Measurements from ENCODE around the gene SHC1. TPM values are rescaled to one million over a fixed set of nuclear protein-coding genes. Genes with fewer than 3 reads are reported as not detected.
A peak's percentile ranks its signal among the peaks of the same experiment; 100 is the strongest.

The SHC1 gene, protein sequence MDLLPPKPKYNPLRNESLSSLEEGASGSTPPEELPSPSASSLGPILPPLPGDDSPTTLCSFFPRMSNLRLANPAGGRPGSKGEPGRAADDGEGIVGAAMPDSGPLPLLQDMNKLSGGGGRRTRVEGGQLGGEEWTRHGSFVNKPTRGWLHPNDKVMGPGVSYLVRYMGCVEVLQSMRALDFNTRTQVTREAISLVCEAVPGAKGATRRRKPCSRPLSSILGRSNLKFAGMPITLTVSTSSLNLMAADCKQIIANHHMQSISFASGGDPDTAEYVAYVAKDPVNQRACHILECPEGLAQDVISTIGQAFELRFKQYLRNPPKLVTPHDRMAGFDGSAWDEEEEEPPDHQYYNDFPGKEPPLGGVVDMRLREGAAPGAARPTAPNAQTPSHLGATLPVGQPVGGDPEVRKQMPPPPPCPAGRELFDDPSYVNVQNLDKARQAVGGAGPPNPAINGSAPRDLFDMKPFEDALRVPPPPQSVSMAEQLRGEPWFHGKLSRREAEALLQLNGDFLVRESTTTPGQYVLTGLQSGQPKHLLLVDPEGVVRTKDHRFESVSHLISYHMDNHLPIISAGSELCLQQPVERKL
- total RNA-seq, result 100 to 1,000 TPM in 1 of 4 donors, 10 to 100 TPM in 3; 69.1 to 104 (median 90.2) TPM

GRCh38 chr1:154970631-154971340, at the start of gene SHC1:
TSS of gene SHC1 (minus strand) at chr1:154970747. CDS start at chr1:154970526, 221 bp downstream.
- H3K9me3 ChIP-seq, result no peaks in the 10 kb centered on the region
- H3K27me3 ChIP-seq, result no peaks in the 10 kb centered on the region
- peak; percentile 69 for ATAC-seq
- peaks cover 2 to 70% (median 34%) of the 10 kb centered on the region in 3 donors for H3K4me1 ChIP-seq
- peak within 1 kb of the TSS; percentile 32 to 55 for H3K4me3 ChIP-seq
- WGBS, 2 donors (ENCODE audit: low coverage in 1 of 2), result 0 to 3% methylated on average over 5 to 9 of the region's 15 CpGs
- H3K36me3 ChIP-seq, result peaks cover 0 to 31% of the 10 kb centered on the region in 2 donors
- TF ChIP-seq CTCF (IDR thresholded peaks at IDR 0.05) (peak in 1 of 4 experiments; percentile 9), POLR2A (IDR thresholded peaks at IDR 0.05) (peak; percentile 76 to 89), EP300 (IDR thresholded peaks at IDR 0.05) (no peak), POLR2AphosphoS5 (IDR thresholded peaks at IDR 0.05) (peak; percentile 97)
- peak within 1 kb of the TSS; percentile 95 to 99 (median 99) for H3K27ac ChIP-seq

- H3K9me3 ChIP-seq, result no peaks in the 10 kb centered on the region
- peak overlapping the region in 1 of 4 donors; percentile 90 for H3K27ac ChIP-seq
- H3K4me3 ChIP-seq, result no peak overlapping the region
- 71 to 74% methylated on average over 4 to 11 of the region's 11 CpGs for WGBS, 2 donors (ENCODE audit: low coverage in 1 of 2)
- peaks cover 2 to 33% (median 19%) of the 10 kb centered on the region in 3 donors for H3K4me1 ChIP-seq
- no peak for TF ChIP-seq POLR2A (IDR thresholded peaks at IDR 0.05)
- no peaks in the 10 kb centered on the region for H3K27me3 ChIP-seq
- ATAC-seq, result no peak
- H3K36me3 ChIP-seq, result peaks cover 0 to 21% of the 10 kb centered on the region in 2 donors
Measured at GRCh38 chr1:155019377-155020245, 49.1 kb upstream of the SHC1 start.

DNA sequence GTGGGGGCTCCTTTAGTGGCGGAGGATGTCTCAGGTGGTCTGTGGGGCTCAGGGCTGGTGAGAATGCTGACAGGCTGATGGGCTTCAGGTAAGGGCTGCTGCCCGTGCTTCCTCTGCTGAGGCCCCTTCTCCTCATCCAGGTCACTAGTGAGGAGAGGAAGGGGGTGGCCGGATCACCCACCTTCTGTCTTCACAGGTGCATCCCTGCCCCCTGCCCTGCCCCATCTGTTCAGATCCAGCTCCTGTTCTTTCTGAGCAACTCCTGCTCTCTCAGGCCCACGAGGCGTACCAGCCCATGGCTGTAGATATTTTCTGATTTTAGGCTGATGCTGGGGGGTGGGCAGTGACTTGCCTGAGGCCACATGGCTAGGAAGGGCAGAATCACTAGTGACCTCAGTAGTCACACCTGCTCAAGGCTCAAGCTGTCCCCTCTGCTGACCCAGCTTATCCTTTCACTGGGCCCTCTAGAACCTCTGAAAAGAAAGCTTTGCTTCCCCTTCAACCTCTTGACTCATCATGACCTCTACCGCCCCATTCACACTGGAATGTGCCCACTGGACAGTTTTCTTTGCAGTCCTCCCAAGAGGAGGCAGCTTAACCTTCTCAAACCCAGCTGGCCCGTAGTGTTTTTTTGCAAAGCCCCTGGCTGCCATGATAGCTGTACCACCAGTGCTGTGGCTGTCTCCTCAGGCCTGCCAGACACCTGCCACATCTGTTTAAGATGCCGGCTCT, 48.2 kb upstream of the SHC1 start:
- Histone ChIP-seq H3K4me1 (peaks cover 2 to 39% (median 19%) of the 10 kb centered on the region in 3 donors), H3K27ac (peak overlapping the region in 2 of 4 donors; percentile 85 to 90), H3K9me3 (no peaks in the 10 kb centered on the region), H3K36me3 (peaks cover 0 to 28% of the 10 kb centered on the region in 2 donors), H3K4me3 (no peak overlapping the region), H3K27me3 (no peaks in the 10 kb centered on the region)
- ATAC-seq, result no peak
- TF ChIP-seq CTCF (IDR thresholded peaks at IDR 0.05) (no peak), POLR2AphosphoS5 (IDR thresholded peaks at IDR 0.05) (no peak), EP300 (IDR thresholded peaks at IDR 0.05) (no peak), POLR2A (IDR thresholded peaks at IDR 0.05) (no peak)
- 87 to 90% methylated on average over 4 to 5 of the region's 8 CpGs for WGBS, 2 donors (ENCODE audit: low coverage in 1 of 2)

DNA sequence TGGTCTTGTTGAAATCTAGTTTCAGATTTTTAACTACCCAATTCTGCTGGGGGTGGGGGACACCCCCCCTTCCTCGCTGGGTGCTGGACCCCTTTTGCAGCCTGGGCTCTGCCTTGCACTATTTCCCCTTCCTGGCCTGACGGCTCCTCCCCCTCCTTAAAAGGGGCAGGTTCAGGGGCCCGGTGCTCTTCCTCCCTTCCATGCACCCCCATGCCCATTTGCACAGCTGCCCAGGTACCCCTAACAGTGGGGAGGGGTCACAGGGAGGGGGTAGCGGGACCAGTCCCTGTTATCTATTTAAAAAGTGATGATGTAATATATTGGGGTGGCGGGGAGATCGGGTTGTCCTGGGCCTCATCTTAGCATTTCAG, 47.4 kb upstream of the SHC1 start:
- no peak for ATAC-seq
- Histone ChIP-seq H3K27me3 (no peaks in the 10 kb centered on the region), H3K27ac (peak overlapping the region; percentile 67 to 95 (median 88)), H3K36me3 (peaks cover 0 to 28% of the 10 kb centered on the region in 2 donors), H3K4me1 (peaks cover 2 to 47% (median 21%) of the 10 kb centered on the region in 3 donors), H3K4me3 (peak overlapping the region; percentile 32 to 54), H3K9me3 (no peaks in the 10 kb centered on the region)
- 0 to 13% methylated on average over 1 to 3 of the region's 6 CpGs for WGBS, 2 donors (ENCODE audit: low coverage in 1 of 2)
- TF ChIP-seq CTCF (IDR thresholded peaks at IDR 0.05) (no peak), EP300 (IDR thresholded peaks at IDR 0.05) (no peak), POLR2AphosphoS5 (IDR thresholded peaks at IDR 0.05) (no peak)

Measured in gastroesophageal sphincter (tissue), 4 donors.